HL-60 (cell line): ENCODE measurements around the gene GNPTAB.

ENCODE experiments used
- GABPA ChIP-seq: IDR thresholded peaks from 2 replicates; pipeline ENCODE4 v1.6.1; 2012; ENCODE audit warnings: low read depth
- POLR2AphosphoS5 ChIP-seq: IDR thresholded peaks from 2 replicates; pipeline ENCODE4 v1.6.1; 2012; ENCODE audit warnings: low read depth
- TF ChIP-seq, protein P1 (sequence below): IDR thresholded peaks from one replicate; pipeline ENCODE4 v1.5.1; 2011; ENCODE audit warnings: low read length, control low read depth, inconsistent platforms; ENCODE audit not compliant: insufficient read depth
- TF ChIP-seq, protein P2 (sequence below): IDR thresholded peaks from 2 replicates; pipeline ENCODE4 v1.6.1; 2012; ENCODE audit warnings: low read depth; ENCODE audit not compliant: insufficient replicate concordance

- TF ChIP-seq, protein P1, sequence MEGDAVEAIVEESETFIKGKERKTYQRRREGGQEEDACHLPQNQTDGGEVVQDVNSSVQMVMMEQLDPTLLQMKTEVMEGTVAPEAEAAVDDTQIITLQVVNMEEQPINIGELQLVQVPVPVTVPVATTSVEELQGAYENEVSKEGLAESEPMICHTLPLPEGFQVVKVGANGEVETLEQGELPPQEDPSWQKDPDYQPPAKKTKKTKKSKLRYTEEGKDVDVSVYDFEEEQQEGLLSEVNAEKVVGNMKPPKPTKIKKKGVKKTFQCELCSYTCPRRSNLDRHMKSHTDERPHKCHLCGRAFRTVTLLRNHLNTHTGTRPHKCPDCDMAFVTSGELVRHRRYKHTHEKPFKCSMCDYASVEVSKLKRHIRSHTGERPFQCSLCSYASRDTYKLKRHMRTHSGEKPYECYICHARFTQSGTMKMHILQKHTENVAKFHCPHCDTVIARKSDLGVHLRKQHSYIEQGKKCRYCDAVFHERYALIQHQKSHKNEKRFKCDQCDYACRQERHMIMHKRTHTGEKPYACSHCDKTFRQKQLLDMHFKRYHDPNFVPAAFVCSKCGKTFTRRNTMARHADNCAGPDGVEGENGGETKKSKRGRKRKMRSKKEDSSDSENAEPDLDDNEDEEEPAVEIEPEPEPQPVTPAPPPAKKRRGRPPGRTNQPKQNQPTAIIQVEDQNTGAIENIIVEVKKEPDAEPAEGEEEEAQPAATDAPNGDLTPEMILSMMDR = no peak
- no peak for TF ChIP-seq POLR2AphosphoS5
- TF ChIP-seq GABPA = no peak
- TF ChIP-seq, protein P2, sequence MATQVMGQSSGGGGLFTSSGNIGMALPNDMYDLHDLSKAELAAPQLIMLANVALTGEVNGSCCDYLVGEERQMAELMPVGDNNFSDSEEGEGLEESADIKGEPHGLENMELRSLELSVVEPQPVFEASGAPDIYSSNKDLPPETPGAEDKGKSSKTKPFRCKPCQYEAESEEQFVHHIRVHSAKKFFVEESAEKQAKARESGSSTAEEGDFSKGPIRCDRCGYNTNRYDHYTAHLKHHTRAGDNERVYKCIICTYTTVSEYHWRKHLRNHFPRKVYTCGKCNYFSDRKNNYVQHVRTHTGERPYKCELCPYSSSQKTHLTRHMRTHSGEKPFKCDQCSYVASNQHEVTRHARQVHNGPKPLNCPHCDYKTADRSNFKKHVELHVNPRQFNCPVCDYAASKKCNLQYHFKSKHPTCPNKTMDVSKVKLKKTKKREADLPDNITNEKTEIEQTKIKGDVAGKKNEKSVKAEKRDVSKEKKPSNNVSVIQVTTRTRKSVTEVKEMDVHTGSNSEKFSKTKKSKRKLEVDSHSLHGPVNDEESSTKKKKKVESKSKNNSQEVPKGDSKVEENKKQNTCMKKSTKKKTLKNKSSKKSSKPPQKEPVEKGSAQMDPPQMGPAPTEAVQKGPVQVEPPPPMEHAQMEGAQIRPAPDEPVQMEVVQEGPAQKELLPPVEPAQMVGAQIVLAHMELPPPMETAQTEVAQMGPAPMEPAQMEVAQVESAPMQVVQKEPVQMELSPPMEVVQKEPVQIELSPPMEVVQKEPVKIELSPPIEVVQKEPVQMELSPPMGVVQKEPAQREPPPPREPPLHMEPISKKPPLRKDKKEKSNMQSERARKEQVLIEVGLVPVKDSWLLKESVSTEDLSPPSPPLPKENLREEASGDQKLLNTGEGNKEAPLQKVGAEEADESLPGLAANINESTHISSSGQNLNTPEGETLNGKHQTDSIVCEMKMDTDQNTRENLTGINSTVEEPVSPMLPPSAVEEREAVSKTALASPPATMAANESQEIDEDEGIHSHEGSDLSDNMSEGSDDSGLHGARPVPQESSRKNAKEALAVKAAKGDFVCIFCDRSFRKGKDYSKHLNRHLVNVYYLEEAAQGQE = no peak
These were observed 86.9 kb downstream of the GNPTAB start for GRCh38 chr12:101743724-101744472.
